Heart right ventricle (tissue), 16 donors: ENCODE results near the gene ZMIZ2. TPM values are rescaled to one million over a fixed set of nuclear protein-coding genes. Genes with fewer than 3 reads are reported as not detected.

ENCODE experiments used
- ATAC-seq, 8 donors: fragments of 200-7000 bp; cut with Tn5 transposase; one replicate each; pipeline ENCODE4 v1.9.1; 2020; ENCODE audit warnings: mild to moderate bottlenecking in 8 of 8, moderate library complexity in 8 of 8, moderate number of reproducible peaks in 1 of 8
- DNase-seq, 2 donors: peaks; one replicate each; pipeline ENCODE4 v3.0.0-alpha.2; 2020
- H3K27ac ChIP-seq, 10 donors: fragments of 200-600 bp; sonication (generic) in 2 of 10; one replicate each; pipeline versions ENCODE4 v1.5.0 to v1.8.0; 2020 to 2022; ENCODE audit warnings: mild to moderate bottlenecking in 3 of 10
- H3K27me3 ChIP-seq, 7 donors: fragments of 200-600 bp; one replicate each; pipeline ENCODE4 v1.8.0; 2021 to 2022; ENCODE audit warnings: mild to moderate bottlenecking in 2 of 7
- H3K36me3 ChIP-seq, 9 donors: fragments of 200-600 bp; sonication (generic) in 1 of 9; one replicate each; pipeline versions ENCODE4 v1.5.0 to v1.8.0; 2020 to 2022; ENCODE audit warnings: mild to moderate bottlenecking in 2 of 9
- H3K4me1 ChIP-seq, 9 donors: fragments of 200-600 bp; sonication (generic) in 1 of 9; one replicate each; pipeline versions ENCODE4 v1.5.0 to v1.8.0; 2020 to 2022; ENCODE audit warnings: mild to moderate bottlenecking in 4 of 9
- H3K4me3 ChIP-seq, 10 donors: fragments of 200-600 bp; sonication (generic) in 2 of 10; one replicate each; pipeline versions ENCODE4 v1.5.0 to v1.8.0; 2020 to 2022; ENCODE audit warnings: mild to moderate bottlenecking in 7 of 10, moderate library complexity in 2 of 10
- H3K9me3 ChIP-seq, 11 donors: fragments of 200-600 bp in 10 of 11; sonication (generic) in 2 of 11; one replicate each; pipeline versions ENCODE4 v1.5.0 to v1.8.0; 2013 to 2022; ENCODE audit warnings: mild to moderate bottlenecking in 2 of 11, control low read depth in 1 of 11, moderate library complexity in 1 of 11
- CTCF ChIP-seq, 9 donors: fragments of 200-600 bp; sonication (generic) in 2 of 9; IDR thresholded peaks; one replicate each; pipeline versions ENCODE4 v1.5.0 to v1.8.0; 2021 to 2022; ENCODE audit warnings: antibody characterized with exemption in 9 of 9, mild to moderate bottlenecking in 5 of 9, moderate library complexity in 1 of 9
- WGBS, 2 donors: extraction: QIAGEN DNeasy Blood & Tissue Kit; methylation state at CpG; one replicate each; pipeline ENCODE4 v1.1.7; 2013; ENCODE audit warnings: inconsistent platforms in 1 of 2; 5-methylcytosine and 5-hydroxymethylcytosine counted together
- intact Hi-C, 10 donors: fragments of 100-400 bp; cut with DNase I; formaldehyde crosslinking; loops; one replicate each; pipeline versions ENCODE4 v1.11.1 to v1.14.2; 2022
- polyA plus RNA-seq, 2 donors: library from polyadenylated mRNA; stranded (reverse); fragments of 200-250 nt; gene quantifications; one replicate each; pipeline ENCODE4 v1.2.3, GENCODE V29; 2013
- total RNA-seq, 10 donors: library from RNA; stranded (reverse); fragmentation: NEBNext Ultra II Directional in 3 of 10; extraction: Animal tissue kit (Norgen Biotek cat#: 25700) in 3 of 10; gene quantifications; one replicate each; pipeline versions ENCODE4 v1.2.1 to v1.2.4, GENCODE V29; 2021 to 2023
- donor health status: Arrhythmogenic right ventricular cardiomyopathy.
- donor health status: ischemic (EF 13 %, LVEDD 7.1; RV severe dilation, severe dysfunction).
- donor health status: healthy with polysubstance abuse.
- donor health status: DM: no; HTN: yes; CAD: no.
- donor health status: DM: no; HTN: no; CAD: no.
- donor health status: ischemic (EF 25% LVEDD 6.9; RV normal size, moderate dysfunction).
- donor health status: ischemic (EF 25% LVEDD 5.7; RV mildly dilated, moderate dysfunction).
- donor health status: healthy.
- donor health status: DM: yes; HTN: yes; CAD: no.
- donor health status: Ischemic cardiomyopathy.
- donor health status: ischemic (EF 35%, LVEDD 5.7; RV mildly dilated, moderate dysfunction).
- donor health status: nonischemic (EF 11% LVEDD 7.7; RV severe dilation, severe dysfunction).
- donor health status: DM: yes; HTN: yes; CAD: no.
- donor health status: PGD.
- donor health status: ischemic (EF 29% LVEDD 5.4; RV normal size, mild dysfunction).
- donor health status: nonischemic (EF 23%, LVEDD 6.1; RV moderate dilation, normal function).

The ZMIZ2 gene
- total and polyA plus RNA-seq, 12 donors, result 26.3 to 87.3 (median 47.9) TPM

- DNase-seq (no peak), ATAC-seq (no peak)
- H3K27ac ChIP-seq, result no peak overlapping the region
- no peak overlapping the region for H3K4me3 ChIP-seq
- no peaks in the 10 kb centered on the region for H3K36me3 ChIP-seq
- WGBS, 2 donors, result 80 to 82% methylated on average over 5 of the region's 5 CpGs
- TF ChIP-seq CTCF (IDR thresholded peaks at IDR 0.05), result no peak
- H3K9me3 ChIP-seq, result no peaks in the 10 kb centered on the region
- H3K4me1 ChIP-seq, result peaks cover 0 to 9% (median 0%) of the 10 kb centered on the region in 9 donors
- no peaks in the 10 kb centered on the region for H3K27me3 ChIP-seq
- intact Hi-C loops, result no loop called here
These were observed 14.8 kb upstream of the ZMIZ2 start for GRCh38 chr7:44733708-44734481.

GRCh38 chr7:44735403-44736165, 13.1 kb upstream of the ZMIZ2 start:
- WGBS, 2 donors, result 84 to 87% methylated on average over 5 of the region's 5 CpGs
- Histone ChIP-seq H3K36me3 (no peaks in the 10 kb centered on the region), H3K4me3 (no peak overlapping the region), H3K4me1 (peaks cover 0 to 9% (median 0%) of the 10 kb centered on the region in 9 donors), H3K27ac (peak overlapping the region in 1 of 10 donors; percentile 21), H3K27me3 (no peaks in the 10 kb centered on the region), H3K9me3 (no peaks in the 10 kb centered on the region)
- ATAC-seq (no peak), DNase-seq (no peak)
- no peak for TF ChIP-seq CTCF (IDR thresholded peaks at IDR 0.05)
- intact Hi-C loops, result no loop called here

GRCh38 chr7:44736896-44737295, 11.8 kb upstream of the ZMIZ2 start:
- Histone ChIP-seq H3K4me3 (no peak overlapping the region), H3K27me3 (no peaks in the 10 kb centered on the region), H3K9me3 (no peaks in the 10 kb centered on the region), H3K36me3 (no peaks in the 10 kb centered on the region), H3K4me1 (peaks cover 0 to 9% (median 0%) of the 10 kb centered on the region in 9 donors), H3K27ac (no peak overlapping the region)
- ATAC-seq, result no peak
- WGBS, 2 donors, result 82% methylated on average over 3 of the region's 3 CpGs
- DNase-seq, result no peak
- no peak for TF ChIP-seq CTCF (IDR thresholded peaks at IDR 0.05)
- intact Hi-C loops, result no loop called here

GRCh38 chr7:44738051-44738723, 10.5 kb upstream of the ZMIZ2 start:
- no peak for TF ChIP-seq CTCF (IDR thresholded peaks at IDR 0.05)
- H3K27me3 ChIP-seq, result no peaks in the 10 kb centered on the region
- intact Hi-C loops, result no loop called here
- no peak overlapping the region for H3K27ac ChIP-seq
- H3K36me3 ChIP-seq, result no peaks in the 10 kb centered on the region
- H3K4me3 ChIP-seq, result no peak overlapping the region
- peaks cover 0 to 9% (median 0%) of the 10 kb centered on the region in 9 donors for H3K4me1 ChIP-seq
- DNase-seq, result no peak
- no peak for ATAC-seq
- 93 to 94% methylated on average over 4 of the region's 4 CpGs for WGBS, 2 donors
- H3K9me3 ChIP-seq, result no peaks in the 10 kb centered on the region
